ENCODE results near the gene SERGEF. TPM values are rescaled to one million over a fixed set of nuclear protein-coding genes. Genes with fewer than 3 reads are reported as not detected.
"Not testable (repeated sequence)": the region's sequence is repeated elsewhere in the genome, so short reads cannot be mapped to it uniquely, and the experiment has no call there.

SERGEF gene
- total RNA-seq, 1 donor: 16.9 TPM

GRCh38 chr11:17875891-17876290 is 137.0 kb downstream of the SERGEF start:
- no peak for TF ChIP-seq CTCF (IDR thresholded peaks at IDR 0.05; ENCODE audit: insufficient read depth, low read length)
- DNase-seq (ENCODE audit: low read depth): no peak
- no peak overlapping the region for H3K4me3 ChIP-seq (ENCODE audit: low read depth, low read length)

- no peak overlapping the region for H3K4me3 ChIP-seq (ENCODE audit: low read depth, low read length)
- no peak for TF ChIP-seq CTCF (IDR thresholded peaks at IDR 0.05; ENCODE audit: insufficient read depth, low read length)
- DNase-seq (ENCODE audit: low read depth): no peak
Observed at GRCh38 chr11:17873586-17873985, 139.3 kb downstream of the SERGEF start.

GRCh38 chr11:17868398-17868797 is 144.4 kb downstream of the SERGEF start:
- not testable (repeated sequence) for H3K4me3 ChIP-seq (ENCODE audit: low read depth, low read length); DNase-seq (ENCODE audit: low read depth)

- DNase-seq (ENCODE audit: low read depth): no peak
- no peak for TF ChIP-seq CTCF (IDR thresholded peaks at IDR 0.05; ENCODE audit: insufficient read depth, low read length)
- no peak overlapping the region for H3K4me3 ChIP-seq (ENCODE audit: low read depth, low read length)
Observed at GRCh38 chr11:17867341-17867740, 145.5 kb downstream of the SERGEF start.

GRCh38 chr11:17865765-17866428 is 146.9 kb downstream of the SERGEF start:
- peak; percentile 45 for DNase-seq (ENCODE audit: low read depth)
- no peak overlapping the region for H3K4me3 ChIP-seq (ENCODE audit: low read depth, low read length)
- TF ChIP-seq CTCF (IDR thresholded peaks at IDR 0.05; ENCODE audit: insufficient read depth, low read length): no peak

GRCh38 chr11:17864478-17864941 is 148.3 kb downstream of the SERGEF start:
- no peak overlapping the region for H3K4me3 ChIP-seq (ENCODE audit: low read depth, low read length)
- no peak for DNase-seq (ENCODE audit: low read depth)
- TF ChIP-seq CTCF (IDR thresholded peaks at IDR 0.05; ENCODE audit: insufficient read depth, low read length): peak; percentile 31

- DNase-seq (ENCODE audit: low read depth): peak; percentile 6
- no peak overlapping the region for H3K4me3 ChIP-seq (ENCODE audit: low read depth, low read length)
- no peak for TF ChIP-seq CTCF (IDR thresholded peaks at IDR 0.05; ENCODE audit: insufficient read depth, low read length)
Observed at GRCh38 chr11:17861036-17861755, 151.7 kb downstream of the SERGEF start.

Measured in fibroblast of the aortic adventitia (primary cell).